ENCODE results near the gene SYNGR2. TPM values are rescaled to one million over a fixed set of nuclear protein-coding genes. Genes with fewer than 3 reads are reported as not detected.

The SYNGR2 gene
- total and polyA plus RNA-seq, 12 donors: 92.8 to 200 (median 116) TPM

GRCh38 chr17:78174870-78175642 lies 6.7 kb downstream of the SYNGR2 start:
- peaks cover 0 to 49% (median 10%) of the 10 kb centered on the region in 9 donors for H3K36me3 ChIP-seq
- no peaks in the 10 kb centered on the region for H3K9me3 ChIP-seq
- intact Hi-C loops (cut with DNase I): loop anchor here in 8 of 10 donors (1.0 to 10.0 kb wide), 6 partner anchors 33 to 150 kb away; partner anchors contain the start of gene TMC6 (in 5 of the 8)
- H3K27me3 ChIP-seq: no peaks in the 10 kb centered on the region
- H3K27ac ChIP-seq: peak overlapping the region; percentile 80 to 94 (median 88)
- H3K4me1 ChIP-seq: peaks cover 37 to 83% (median 59%) of the 10 kb centered on the region in 9 donors
- peak overlapping the region in 2 of 10 donors; percentile 11 to 25 for H3K4me3 ChIP-seq
- peak in 1 of 9 donors; percentile 4 for TF ChIP-seq CTCF (IDR thresholded peaks at IDR 0.05)
- peak in 7 of 8 donors; percentile 1 to 24 (median 1) for ATAC-seq
- no peak for DNase-seq
- 62 to 63% methylated on average over 28 of the region's 28 CpGs for WGBS, 2 donors

- ATAC-seq (no peak), DNase-seq (no peak)
- TF ChIP-seq CTCF (IDR thresholded peaks at IDR 0.05): no peak
- 63 to 67% methylated on average over 14 of the region's 14 CpGs for WGBS, 2 donors
- intact Hi-C loops (cut with DNase I): loop anchor here in 6 of 10 donors (2.0 to 10.0 kb wide), 5 partner anchors 33 to 151 kb away; partner anchors contain the start of gene TMC6 (in 2 of the 6)
- H3K9me3 ChIP-seq: no peaks in the 10 kb centered on the region
- peaks cover 0 to 50% (median 10%) of the 10 kb centered on the region in 9 donors for H3K36me3 ChIP-seq
- no peaks in the 10 kb centered on the region for H3K27me3 ChIP-seq
- H3K4me3 ChIP-seq: no peak overlapping the region
- H3K27ac ChIP-seq: peak overlapping the region; percentile 80 to 94 (median 88)
- peaks cover 37 to 85% (median 61%) of the 10 kb centered on the region in 9 donors for H3K4me1 ChIP-seq
These were observed 7.2 kb downstream of the SYNGR2 start for GRCh38 chr17:78175643-78175981.

GRCh38 chr17:78176548-78177025 lies 8.2 kb downstream of the SYNGR2 start:
- Histone ChIP-seq H3K27me3 (no peaks in the 10 kb centered on the region), H3K4me3 (no peak overlapping the region), H3K36me3 (peaks cover 0 to 40% (median 3%) of the 10 kb centered on the region in 9 donors), H3K9me3 (no peaks in the 10 kb centered on the region), H3K4me1 (peaks cover 37 to 78% (median 59%) of the 10 kb centered on the region in 9 donors), H3K27ac (peak overlapping the region in 4 of 10 donors; percentile 31 to 94 (median 88))
- peak in 8 of 9 donors; percentile 83 to 95 (median 92) for TF ChIP-seq CTCF (IDR thresholded peaks at IDR 0.05)
- 18 to 21% methylated on average over 14 of the region's 14 CpGs for WGBS, 2 donors
- intact Hi-C loops (cut with DNase I): loop anchor here in 8 of 10 donors (1.0 to 10.0 kb wide), 7 partner anchors 34 to 152 kb away; partner anchors contain the start of gene TMC6 (in 2 of the 8)
- ATAC-seq (peak in 7 of 8 donors; percentile 15 to 52 (median 36)), DNase-seq (peak; percentile 68 to 79)

- DNase-seq (no peak), ATAC-seq (peak in 1 of 8 donors; percentile 36)
- H3K4me3 ChIP-seq: no peak overlapping the region
- H3K27ac ChIP-seq: peak overlapping the region in 6 of 10 donors; percentile 5 to 78 (median 40)
- no peak for TF ChIP-seq CTCF (IDR thresholded peaks at IDR 0.05)
- no peaks in the 10 kb centered on the region for H3K9me3 ChIP-seq
- H3K4me1 ChIP-seq: peaks cover 14 to 50% (median 31%) of the 10 kb centered on the region in 9 donors
- WGBS, 2 donors: 91 to 97% methylated on average over 17 of the region's 17 CpGs
- H3K27me3 ChIP-seq: no peaks in the 10 kb centered on the region
- intact Hi-C loops (cut with DNase I): loop anchor here in 5 of 10 donors (5.0 to 10.0 kb wide), 4 partner anchors 37 to 155 kb away; partner anchors contain the start of gene TMC6 (in 2 of the 5)
- H3K36me3 ChIP-seq: peaks cover 0 to 24% (median 0%) of the 10 kb centered on the region in 9 donors
These were observed 11.0 kb downstream of the SYNGR2 start for GRCh38 chr17:78179372-78179771.
